Fibroblast of lung (primary cell): Measurements from ENCODE around the gene MLXIPL. TPM values are rescaled to one million over a fixed set of nuclear protein-coding genes. Genes with fewer than 3 reads are reported as not detected.

Source experiments
- DNase-seq, 2 donors: peaks; one replicate each; pipeline versions ENCODE4 v3.0.0 to v3.0.0-alpha.2; 2010; ENCODE audit warnings: low read depth in 2 of 2
- H2AFZ ChIP-seq: 2 replicates; pipeline ENCODE4 v1.5.1; 2012; ENCODE audit warnings: low read length, control low read depth, inconsistent platforms
- H3K27ac ChIP-seq: 2 replicates; pipeline ENCODE4 v1.5.1; 2011; ENCODE audit warnings: low read length, control low read depth; ENCODE audit not compliant: insufficient read depth
- H3K27me3 ChIP-seq: 2 replicates; pipeline ENCODE4 v1.5.1; 2011; ENCODE audit warnings: mild to moderate bottlenecking, low read length; ENCODE audit not compliant: control insufficient read depth, insufficient read depth
- H3K36me3 ChIP-seq: 2 replicates; pipeline ENCODE4 v1.5.1; 2011; ENCODE audit warnings: low read length; ENCODE audit not compliant: control insufficient read depth, insufficient read depth
- H3K4me1 ChIP-seq: 2 replicates; pipeline ENCODE4 v1.5.1; 2011; ENCODE audit warnings: low read length; ENCODE audit not compliant: control insufficient read depth, insufficient read depth; ENCODE audit errors: extremely low read depth
- H3K4me2 ChIP-seq: 2 replicates; pipeline ENCODE4 v1.5.1; 2011; ENCODE audit warnings: low read length, control low read depth; ENCODE audit not compliant: insufficient read depth; ENCODE audit errors: extremely low read depth
- H3K4me3 ChIP-seq, 4 experiments: fragments of 200-600 bp in 1 of 4; sonication (generic) in 1 of 4; replicated peaks in 1 of 4; 2 replicates each; pipeline ENCODE4 v1.5.1; 2011 to 2016; ENCODE audit warnings: low read length in 4 of 4, low read depth in 3 of 4, mild to moderate bottlenecking in 3 of 4, control low read depth in 2 of 4, inconsistent platforms in 1 of 4, mixed read lengths in 1 of 4; ENCODE audit not compliant: insufficient read depth in 1 of 4; ENCODE audit errors: control extremely low read depth in 1 of 4
- H3K79me2 ChIP-seq: 2 replicates; pipeline ENCODE4 v1.5.1; 2012; ENCODE audit warnings: mild to moderate bottlenecking, low read length, inconsistent platforms; ENCODE audit not compliant: control insufficient read depth, insufficient read depth
- H3K9ac ChIP-seq: 2 replicates; pipeline ENCODE4 v1.5.1; 2011; ENCODE audit warnings: mild to moderate bottlenecking, low read length, control low read depth; ENCODE audit not compliant: insufficient read depth
- H3K9me3 ChIP-seq: 2 replicates; pipeline ENCODE4 v1.5.1; 2012; ENCODE audit warnings: low read depth, low read length; ENCODE audit not compliant: control insufficient read depth, insufficient read depth
- H4K20me1 ChIP-seq: 2 replicates; pipeline ENCODE4 v1.5.1; 2011; ENCODE audit warnings: low read length; ENCODE audit not compliant: control insufficient read depth, insufficient read depth; ENCODE audit errors: extremely low read depth
- EZH2 ChIP-seq: IDR thresholded peaks from 2 replicates; pipeline ENCODE4 v1.5.1; 2012; ENCODE audit warnings: low read length, control low read depth, mild to moderate bottlenecking; ENCODE audit errors: missing control alignments
- polyA plus RNA-seq, 2 donors: library from polyadenylated mRNA; depleted of rRNA in 1 of 2; stranded (reverse) in 1 of 2; unstranded in 1 of 2; fragments of >200 nt; gene quantifications; 2 replicates each; pipeline ENCODE4 v1.2.1, GENCODE V29; 2011 to 2012; ENCODE audit warnings: missing spikeins in 1 of 2
- total RNA-seq: library from RNA; depleted of rRNA; stranded (reverse); fragments of >200 nt; gene quantifications from 2 replicates; pipeline ENCODE4 v1.2.1, GENCODE V29; 2014
- TF ChIP-seq, protein P1 (sequence below), 2 donors: IDR thresholded peaks in 1 of 2; conservative IDR thresholded peaks in 1 of 2; 1 replicate in 1 of 2; 2 replicates in 1 of 2; pipeline ENCODE4 v1.5.1; 2011 to 2012; ENCODE audit warnings: low read length in 2 of 2, control low read depth in 1 of 2, inconsistent platforms in 1 of 2, low read depth in 1 of 2, mild to moderate bottlenecking in 1 of 2

MLXIPL gene
- total and polyA plus RNA-seq, 2 donors (not counting 1 experiment from before 2014, with no cell fraction given): not detected

DNA sequence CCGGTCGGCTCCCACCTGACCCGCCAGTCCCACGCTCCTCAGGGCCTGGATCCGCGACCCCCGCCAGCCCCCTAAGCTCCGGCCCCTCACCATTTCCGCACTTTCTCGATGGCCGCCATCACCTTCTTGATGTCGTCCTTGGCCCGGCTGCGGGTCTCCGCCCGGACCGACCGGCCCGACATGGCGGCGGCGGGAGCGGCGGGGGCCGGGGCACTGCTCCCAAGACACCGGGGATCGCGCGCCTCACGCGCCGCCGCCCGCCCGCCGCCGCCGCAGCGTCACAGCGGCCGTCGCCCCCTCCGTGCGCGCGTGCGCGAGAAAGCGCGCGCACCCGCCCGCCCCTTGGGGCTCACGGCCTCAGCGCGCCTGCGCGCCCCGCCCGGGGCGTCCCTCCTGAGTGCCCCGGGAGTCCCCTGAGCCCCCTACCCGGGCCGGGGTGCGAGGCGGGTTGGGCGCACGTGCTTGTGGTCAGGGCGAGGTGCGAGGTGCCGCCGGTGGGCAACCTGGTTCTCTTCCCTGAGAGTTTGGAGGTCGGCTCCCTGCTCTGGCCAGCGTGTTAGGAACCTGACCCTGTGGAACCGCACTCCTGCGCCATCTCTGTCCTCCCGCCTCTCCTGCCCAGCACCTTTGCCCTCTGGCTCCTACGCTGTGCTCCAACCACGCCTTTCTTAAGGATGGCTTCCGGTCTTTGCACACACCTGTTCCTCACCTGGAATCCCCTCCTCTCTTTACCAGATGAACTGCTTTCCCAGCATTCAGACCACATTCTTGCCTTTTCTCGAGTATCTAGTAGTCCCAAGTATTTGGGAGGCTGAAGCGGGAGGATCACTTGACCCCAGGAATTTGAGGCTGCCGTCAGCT, 66.7 kb downstream of the MLXIPL start, which contains the start of gene BCL7B:
Gene BCL7B, minus strand, starts transcription at position 294 of the 861 bp plus-strand sequence. Its CDS starts 112 bp downstream, at position 182.
- H3K27ac ChIP-seq: peak within 1 kb of the TSS; percentile 97
- peak; percentile 45 to 53 for DNase-seq
- H3K79me2 ChIP-seq: peaks cover 38% of the 10 kb centered on the region
- H3K4me3 ChIP-seq: peak within 1 kb of the TSS; percentile 72 to 94 (median 87)
- peaks cover 2% of the 10 kb centered on the region for H3K36me3 ChIP-seq
- H3K9ac ChIP-seq: peak within 1 kb of the TSS; percentile 99
- H3K4me2 ChIP-seq: peak within 1 kb of the TSS; percentile 94
- no peaks in the 10 kb centered on the region for H4K20me1 ChIP-seq
- TF ChIP-seq, protein P1, sequence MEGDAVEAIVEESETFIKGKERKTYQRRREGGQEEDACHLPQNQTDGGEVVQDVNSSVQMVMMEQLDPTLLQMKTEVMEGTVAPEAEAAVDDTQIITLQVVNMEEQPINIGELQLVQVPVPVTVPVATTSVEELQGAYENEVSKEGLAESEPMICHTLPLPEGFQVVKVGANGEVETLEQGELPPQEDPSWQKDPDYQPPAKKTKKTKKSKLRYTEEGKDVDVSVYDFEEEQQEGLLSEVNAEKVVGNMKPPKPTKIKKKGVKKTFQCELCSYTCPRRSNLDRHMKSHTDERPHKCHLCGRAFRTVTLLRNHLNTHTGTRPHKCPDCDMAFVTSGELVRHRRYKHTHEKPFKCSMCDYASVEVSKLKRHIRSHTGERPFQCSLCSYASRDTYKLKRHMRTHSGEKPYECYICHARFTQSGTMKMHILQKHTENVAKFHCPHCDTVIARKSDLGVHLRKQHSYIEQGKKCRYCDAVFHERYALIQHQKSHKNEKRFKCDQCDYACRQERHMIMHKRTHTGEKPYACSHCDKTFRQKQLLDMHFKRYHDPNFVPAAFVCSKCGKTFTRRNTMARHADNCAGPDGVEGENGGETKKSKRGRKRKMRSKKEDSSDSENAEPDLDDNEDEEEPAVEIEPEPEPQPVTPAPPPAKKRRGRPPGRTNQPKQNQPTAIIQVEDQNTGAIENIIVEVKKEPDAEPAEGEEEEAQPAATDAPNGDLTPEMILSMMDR (conservative IDR thresholded peaks at IDR 0.05 in 1 of 2, IDR thresholded peaks at IDR 0.05 in 1 of 2; ENCODE audit: low read depth in 1 of 2, low read length in 2 of 2): no peak
- TF ChIP-seq EZH2: no peak
- H3K27me3 ChIP-seq: no peaks in the 10 kb centered on the region
- H3K9me3 ChIP-seq: no peaks in the 10 kb centered on the region
- peak within 1 kb of the TSS; percentile 48 for H2AFZ ChIP-seq
- H3K4me1 ChIP-seq: peaks cover 11% of the 10 kb centered on the region

DNA sequence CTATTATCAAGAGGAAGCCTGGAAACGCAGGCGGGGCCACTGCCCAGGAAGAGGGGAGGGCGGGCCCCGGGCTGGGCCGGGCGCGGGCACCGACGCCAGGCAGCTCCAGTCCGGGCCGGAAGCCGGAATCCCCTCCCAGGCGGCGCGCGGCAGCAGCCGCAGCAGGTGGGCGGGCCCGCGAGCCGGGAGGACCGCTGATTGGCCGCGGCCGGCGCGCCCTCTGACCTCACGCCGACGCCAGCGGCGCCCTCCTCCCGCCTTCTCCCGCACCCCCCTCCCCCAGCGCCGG, 67.3 kb downstream of the MLXIPL start:
- H3K4me1 ChIP-seq: peaks cover 11% of the 10 kb centered on the region
- peaks cover 43% of the 10 kb centered on the region for H3K79me2 ChIP-seq
- peak overlapping the region; percentile 90 for H3K4me2 ChIP-seq
- no peak overlapping the region for H2AFZ ChIP-seq
- peak overlapping the region; percentile 97 for H3K27ac ChIP-seq
- peaks cover 2% of the 10 kb centered on the region for H3K36me3 ChIP-seq
- H4K20me1 ChIP-seq: no peaks in the 10 kb centered on the region
- H3K4me3 ChIP-seq: peak overlapping the region; percentile 72 to 94 (median 87)
- H3K27me3 ChIP-seq: no peaks in the 10 kb centered on the region
- peak overlapping the region; percentile 99 for H3K9ac ChIP-seq
- TF ChIP-seq, protein P1 (conservative IDR thresholded peaks at IDR 0.05 in 1 of 2, IDR thresholded peaks at IDR 0.05 in 1 of 2; ENCODE audit: low read depth in 1 of 2, low read length in 2 of 2): no peak
- no peak for TF ChIP-seq EZH2
- no peaks in the 10 kb centered on the region for H3K9me3 ChIP-seq
- peak; percentile 89 for DNase-seq

DNA sequence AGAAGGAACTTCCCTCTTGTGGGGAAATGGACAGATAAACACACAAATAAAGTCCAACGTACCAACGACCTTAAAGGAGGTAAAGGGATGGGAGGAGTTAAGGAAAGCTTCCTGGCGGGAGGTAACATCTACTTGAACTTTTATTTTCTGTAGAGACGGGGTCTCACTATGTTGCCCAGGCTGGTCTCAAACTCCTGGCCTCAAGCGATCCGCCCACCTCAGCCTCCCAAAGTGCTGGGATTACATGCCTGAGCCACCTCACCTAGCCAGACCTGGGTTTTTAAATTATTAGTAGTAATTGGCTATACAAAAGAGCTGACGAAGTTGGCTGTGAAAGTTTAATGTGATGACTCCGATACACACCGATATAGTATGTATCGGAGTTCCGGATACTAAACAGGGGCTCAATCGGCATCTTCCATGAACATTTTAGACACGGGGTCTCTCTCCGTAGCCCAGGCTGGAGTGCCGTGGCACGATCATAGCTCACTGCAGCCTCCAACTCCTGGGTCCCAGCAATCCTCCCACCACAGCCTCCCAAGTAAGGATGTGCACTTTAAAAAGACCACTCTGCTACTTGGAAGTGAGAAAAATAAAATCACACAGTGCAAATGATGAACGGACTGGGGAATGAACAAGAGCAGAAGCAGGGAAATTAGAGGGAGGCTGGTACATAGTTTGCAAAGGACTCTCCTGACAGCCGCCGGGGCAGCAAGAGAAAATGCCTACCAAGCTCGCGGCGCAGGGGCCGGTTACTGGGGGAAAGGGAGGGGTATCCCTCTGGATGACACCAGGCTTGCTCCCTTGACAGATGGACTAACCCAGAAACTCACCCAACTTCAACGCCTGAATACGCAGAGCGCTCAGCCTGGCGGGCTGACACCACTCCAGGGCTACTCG, 67.9 kb downstream of the MLXIPL start:
- H3K9ac ChIP-seq: peak overlapping the region; percentile 64
- TF ChIP-seq, protein P1 (conservative IDR thresholded peaks at IDR 0.05 in 1 of 2, IDR thresholded peaks at IDR 0.05 in 1 of 2; ENCODE audit: low read depth in 1 of 2, low read length in 2 of 2): no peak
- no peak for TF ChIP-seq EZH2
- peaks cover 43% of the 10 kb centered on the region for H3K79me2 ChIP-seq
- H3K4me2 ChIP-seq: peak overlapping the region; percentile 90
- no peaks in the 10 kb centered on the region for H4K20me1 ChIP-seq
- peak overlapping the region; percentile 72 to 94 (median 87) for H3K4me3 ChIP-seq
- peaks cover 11% of the 10 kb centered on the region for H3K4me1 ChIP-seq
- H3K27ac ChIP-seq: peak overlapping the region; percentile 74
- H3K9me3 ChIP-seq: no peaks in the 10 kb centered on the region
- no peaks in the 10 kb centered on the region for H3K27me3 ChIP-seq
- DNase-seq: no peak
- H2AFZ ChIP-seq: no peak overlapping the region
- H3K36me3 ChIP-seq: peaks cover 2% of the 10 kb centered on the region
